HG02943 (cell line): ENCODE measurements around the gene RBMY1D.
"Not testable (repeated sequence)": the region's sequence is repeated elsewhere in the genome, so short reads cannot be mapped to it uniquely, and the experiment has no call there.

Experiments used
- ATAC-seq: cut with Tn5 transposase; IDR thresholded peaks from one replicate; pipeline ENCODE4 v1.9.1; 2021; ENCODE audit warnings: mild to moderate bottlenecking, low read depth, moderate library complexity; ENCODE audit not compliant: unreplicated experiment

The RBMY1D gene

DNA sequence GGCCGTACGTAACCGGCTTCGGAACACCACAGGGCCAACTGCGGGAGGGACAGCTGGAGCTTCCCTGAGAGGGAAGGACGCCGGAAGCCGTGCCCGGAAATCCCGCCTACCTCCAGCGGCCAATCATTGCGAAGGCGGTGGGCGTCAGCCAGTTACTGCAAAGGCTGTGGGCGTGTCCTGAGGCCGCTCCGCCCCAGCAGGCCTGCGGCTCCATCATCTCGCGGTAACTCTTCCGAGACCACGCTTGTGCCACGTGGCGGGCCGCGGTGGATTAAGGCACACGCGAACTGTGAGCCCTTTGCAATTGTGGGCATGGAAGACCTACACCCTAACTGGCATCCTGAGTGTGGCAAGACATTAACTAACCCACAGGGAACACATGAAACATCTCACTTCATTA, at the start of gene RBMY1D:
Gene RBMY1D, minus strand, starts transcription at position 101 of the 400 bp plus-strand sequence. CDS start 2,013 bp downstream, outside the sequence.
- ATAC-seq: not testable (repeated sequence)

DNA sequence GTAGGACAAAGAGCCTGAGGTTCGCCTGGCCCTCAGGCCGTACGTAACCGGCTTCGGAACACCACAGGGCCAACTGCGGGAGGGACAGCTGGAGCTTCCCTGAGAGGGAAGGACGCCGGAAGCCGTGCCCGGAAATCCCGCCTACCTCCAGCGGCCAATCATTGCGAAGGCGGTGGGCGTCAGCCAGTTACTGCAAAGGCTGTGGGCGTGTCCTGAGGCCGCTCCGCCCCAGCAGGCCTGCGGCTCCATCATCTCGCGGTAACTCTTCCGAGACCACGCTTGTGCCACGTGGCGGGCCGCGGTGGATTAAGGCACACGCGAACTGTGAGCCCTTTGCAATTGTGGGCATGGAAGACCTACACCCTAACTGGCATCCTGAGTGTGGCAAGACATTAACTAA, 23.6 kb upstream of the RBMY1D start, which contains the start of gene RBMY1E:
Gene RBMY1E, minus strand, starts transcription at position 101 of the 400 bp plus-strand sequence. CDS start 1,978 bp downstream, outside the sequence.
- ATAC-seq: not testable (repeated sequence)

DNA sequence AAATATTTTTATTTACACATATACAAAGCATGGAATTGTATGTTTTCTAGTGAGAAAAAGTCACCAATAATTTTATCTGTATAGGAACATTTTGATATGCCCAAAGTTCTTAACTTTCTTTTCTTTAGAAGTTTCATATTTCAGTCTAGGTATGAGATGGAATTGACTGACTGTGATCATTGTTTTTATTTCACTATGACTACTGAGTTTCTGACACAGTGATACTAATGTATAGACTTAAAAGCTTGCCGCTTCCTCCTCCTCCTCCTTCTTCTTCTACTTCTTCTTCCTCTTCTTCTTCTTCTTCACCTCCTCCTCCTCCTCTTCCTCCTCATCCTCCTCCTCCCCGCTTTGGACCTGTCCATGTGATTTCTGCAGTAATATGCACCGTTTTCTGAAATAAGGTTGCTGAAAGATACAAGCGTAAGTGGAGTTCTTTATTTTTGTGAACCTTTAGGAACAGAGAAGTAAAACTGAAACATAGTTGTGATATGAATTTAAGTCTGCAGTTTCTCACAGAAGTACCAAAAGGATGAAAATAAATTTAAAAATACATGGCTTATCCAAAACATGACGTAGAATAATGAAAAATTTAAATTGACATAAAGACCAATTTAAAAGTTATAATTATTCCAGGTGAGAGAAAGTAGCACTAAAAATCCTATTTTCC, 24.8 kb downstream of the RBMY1D start:
- not testable (repeated sequence) for ATAC-seq

- ATAC-seq: no peak
Observed at GRCh38 chrY:21845481-21845880, 48.8 kb downstream of the RBMY1D start.

- no peak for ATAC-seq
Observed at GRCh38 chrY:21842090-21842489, 52.2 kb downstream of the RBMY1D start.

- no peak for ATAC-seq
Observed at GRCh38 chrY:21839489-21839888, 54.8 kb downstream of the RBMY1D start.

GRCh38 chrY:21836343-21836742, 58.0 kb downstream of the RBMY1D start:
- ATAC-seq: no peak

GRCh38 chrY:21835052-21835451, 59.3 kb downstream of the RBMY1D start:
- no peak for ATAC-seq
